Left kidney (tissue), 8 donors: ENCODE data around the gene LCOR. TPM values are rescaled to one million over a fixed set of nuclear protein-coding genes. Genes with fewer than 3 reads are reported as not detected.
"Not testable (repeated sequence)": the region's sequence is repeated elsewhere in the genome, so short reads cannot be mapped to it uniquely, and the experiment has no call there.

Experiments used
- DNase-seq: peaks from one replicate; pipeline ENCODE4 v3.0.0-alpha.2; 2013
- long read RNA-seq, 8 donors: transcript quantifications; one replicate each; lab custom pipeline, GENCODE V29; 2026
- polyA plus RNA-seq: library from polyadenylated mRNA; unstranded; fragments of 120-200 nt; gene quantifications from one replicate; pipeline ENCODE4 v1.2.1, GENCODE V29; 2013; ENCODE audit not compliant: insufficient read length

The LCOR gene
- 35.7 TPM for polyA plus RNA-seq
- long read RNA-seq, donor 1, full-length matches to known transcripts, result 10 of 10 reads
- long read RNA-seq, donor 1, partial matches to known transcripts, result 0 of 10 reads
- long read RNA-seq, donor 1, other reads (novel, unspliced or antisense), result 0 of 10 reads
- long read RNA-seq, donor 2, full-length matches to known transcripts, result 7 of 22 reads
- long read RNA-seq, donor 2, partial matches to known transcripts, result 15 of 22 reads
- long read RNA-seq, donor 2, other reads (novel, unspliced or antisense), result 0 of 22 reads
- long read RNA-seq, donor 3, full-length matches to known transcripts, result 8 of 8 reads
- long read RNA-seq, donor 3, partial matches to known transcripts, result 0 of 8 reads
- long read RNA-seq, donor 3, other reads (novel, unspliced or antisense), result 0 of 8 reads
- long read RNA-seq, donor 4, result 0 reads
- long read RNA-seq, donor 5, full-length matches to known transcripts, result 2 of 2 reads
- long read RNA-seq, donor 5, partial matches to known transcripts, result 0 of 2 reads
- long read RNA-seq, donor 5, other reads (novel, unspliced or antisense), result 0 of 2 reads
- long read RNA-seq, donor 6, full-length matches to known transcripts, result 7 of 7 reads
- long read RNA-seq, donor 6, partial matches to known transcripts, result 0 of 7 reads
- long read RNA-seq, donor 6, other reads (novel, unspliced or antisense), result 0 of 7 reads
- long read RNA-seq, donor 7, full-length matches to known transcripts, result 9 of 9 reads
- long read RNA-seq, donor 7, partial matches to known transcripts, result 0 of 9 reads
- long read RNA-seq, donor 7, other reads (novel, unspliced or antisense), result 0 of 9 reads
- long read RNA-seq, donor 8, full-length matches to known transcripts, result 2 of 2 reads
- long read RNA-seq, donor 8, partial matches to known transcripts, result 0 of 2 reads
- long read RNA-seq, donor 8, other reads (novel, unspliced or antisense), result 0 of 2 reads

DNA sequence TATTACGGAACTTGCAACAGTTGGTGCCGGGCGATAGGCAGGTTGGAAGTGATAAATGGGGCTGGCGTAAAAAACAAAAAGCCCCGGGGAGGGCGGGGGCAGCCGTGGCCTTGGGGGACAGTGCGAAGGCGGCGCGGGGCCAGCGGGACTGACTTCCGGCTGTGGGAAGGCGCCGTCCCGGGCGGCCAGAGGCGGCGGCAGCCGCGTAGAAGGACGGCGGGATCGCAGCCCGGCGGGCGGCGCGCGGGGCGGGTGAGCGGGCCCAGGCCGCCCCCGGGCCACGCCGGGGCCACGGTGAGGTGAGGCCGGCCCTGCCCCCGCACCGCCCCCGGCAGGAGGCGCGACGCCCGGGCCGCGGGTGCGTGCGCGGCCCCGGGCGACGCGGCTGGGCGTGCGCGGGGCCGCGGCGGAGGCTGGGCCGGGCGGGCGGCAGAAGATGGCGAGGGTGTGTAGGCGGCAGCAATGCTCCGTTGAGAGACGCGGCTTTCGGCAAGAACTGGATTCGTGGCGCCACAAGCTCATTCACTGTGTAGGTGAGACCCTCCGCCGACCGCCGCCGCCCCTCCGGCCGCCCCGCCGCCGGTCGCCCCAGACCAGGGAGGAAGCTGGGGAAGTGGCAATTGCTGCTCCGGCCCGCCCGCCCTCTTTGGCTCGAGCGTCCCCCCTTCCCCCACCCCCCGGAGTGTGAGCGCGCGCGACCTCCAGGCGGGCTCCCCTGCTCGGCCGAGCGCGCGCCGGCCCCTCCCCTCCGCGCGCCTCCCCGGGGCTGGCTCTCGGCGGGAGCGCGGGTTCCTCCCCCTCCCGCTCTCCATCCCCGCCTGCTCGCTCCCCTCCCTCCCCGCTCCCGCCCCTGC, at the start of gene LCOR:
LCOR (plus strand) TSS at position 432 of the 854 bp plus-strand sequence. CDS start 116,760 bp downstream, outside the sequence.
- peak; percentile 90 for DNase-seq

DNA sequence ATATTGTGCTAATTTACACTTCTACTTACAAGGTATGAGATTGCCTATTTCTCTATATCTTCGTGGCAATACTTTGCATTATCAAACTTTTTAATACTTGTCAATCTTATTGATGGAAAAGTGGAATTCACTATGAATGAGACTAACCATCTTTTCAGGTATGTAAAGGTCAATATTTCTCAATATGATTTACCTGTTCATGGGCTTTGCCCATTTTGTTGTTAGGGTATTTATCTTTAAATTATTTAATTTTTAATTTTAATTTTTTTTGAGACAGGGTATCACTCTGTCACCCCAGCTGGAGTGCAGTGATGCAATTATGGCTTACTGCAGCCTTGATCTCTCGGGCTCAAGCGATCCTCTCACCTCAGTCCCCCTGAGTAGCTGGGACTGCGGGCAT, 47.8 kb upstream of the LCOR start:
- DNase-seq, result no peak

- DNase-seq, result no peak
Observed at GRCh38 chr10:96789571-96790108, 42.5 kb upstream of the LCOR start.

GRCh38 chr10:96791902-96792301, 40.2 kb upstream of the LCOR start:
- no peak for DNase-seq

DNA sequence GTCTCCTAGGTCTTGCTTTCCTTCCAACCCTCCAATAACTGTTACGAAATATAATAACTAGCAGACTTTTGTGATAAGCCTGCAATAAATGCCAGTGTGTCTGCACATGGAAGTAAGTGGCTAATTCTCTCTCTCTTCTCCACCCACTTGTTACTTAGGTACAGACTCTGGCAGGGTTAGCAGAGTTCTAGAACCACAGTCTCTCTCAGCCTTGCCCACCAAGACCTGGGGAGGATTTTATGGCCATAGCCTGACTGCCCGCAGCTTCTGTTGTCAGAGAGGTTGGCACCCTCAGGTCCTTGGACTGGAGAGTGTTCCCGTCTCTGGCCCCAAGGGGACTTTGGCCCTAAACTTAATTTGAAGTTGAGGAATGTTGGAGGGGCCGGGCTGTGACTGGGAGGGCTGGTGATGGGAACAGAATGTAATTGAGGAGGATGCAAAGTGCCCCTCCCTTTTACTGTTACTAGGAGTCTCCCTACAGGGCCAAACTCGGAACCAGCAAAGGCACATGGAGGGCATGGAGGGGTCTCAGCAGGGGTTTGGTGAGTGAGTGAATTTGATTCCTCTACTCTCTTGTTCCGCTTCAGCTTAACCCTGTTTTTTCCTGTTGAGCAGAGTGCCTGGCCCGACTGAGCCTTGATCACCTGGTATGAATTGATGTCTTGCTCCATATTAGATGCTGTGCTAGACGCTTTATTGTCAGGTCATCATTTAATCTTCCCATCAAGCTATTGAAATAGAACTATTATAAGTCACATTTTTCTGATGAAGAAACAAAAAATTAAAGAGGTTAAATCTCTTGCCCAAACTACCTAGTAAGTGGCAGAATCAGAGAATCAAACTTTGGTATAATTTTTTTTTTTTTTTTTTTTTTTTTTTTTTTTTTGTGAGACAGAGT, 37.0 kb upstream of the LCOR start:
- no peak for DNase-seq

GRCh38 chr10:96797485-96797884, 34.6 kb upstream of the LCOR start:
- no peak for DNase-seq

GRCh38 chr10:96803288-96803664, 28.8 kb upstream of the LCOR start:
- no peak for DNase-seq

GRCh38 chr10:96814264-96814663, 17.8 kb upstream of the LCOR start:
- DNase-seq, result no peak

GRCh38 chr10:96818971-96819370, 13.1 kb upstream of the LCOR start:
- DNase-seq, result not testable (repeated sequence)

GRCh38 chr10:96820765-96821164, 11.3 kb upstream of the LCOR start:
- no peak for DNase-seq

DNA sequence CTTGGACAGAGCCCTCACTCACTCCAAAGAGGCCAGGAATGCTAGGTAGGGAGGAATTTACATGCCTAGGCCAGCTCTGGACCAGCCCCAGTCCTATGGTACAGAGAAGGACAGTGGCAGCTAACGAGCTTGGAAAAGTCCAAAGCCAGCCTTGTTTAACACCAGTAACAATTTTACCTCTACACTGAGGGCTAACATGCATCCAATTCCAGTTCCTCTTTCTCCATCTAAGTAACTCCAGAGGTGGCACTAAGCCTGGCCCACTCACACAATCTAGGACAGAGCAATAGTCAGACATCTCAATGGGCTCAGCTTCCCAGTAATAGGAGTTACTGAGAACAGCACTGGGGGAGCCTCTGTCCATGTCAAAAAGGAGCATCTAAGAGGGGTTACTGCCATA, 5.7 kb upstream of the LCOR start:
- no peak for DNase-seq

GRCh38 chr10:96828609-96829008, 3.5 kb upstream of the LCOR start:
- DNase-seq, result no peak

GRCh38 chr10:96829029-96829773, 2.9 kb upstream of the LCOR start:
- DNase-seq, result no peak

DNA sequence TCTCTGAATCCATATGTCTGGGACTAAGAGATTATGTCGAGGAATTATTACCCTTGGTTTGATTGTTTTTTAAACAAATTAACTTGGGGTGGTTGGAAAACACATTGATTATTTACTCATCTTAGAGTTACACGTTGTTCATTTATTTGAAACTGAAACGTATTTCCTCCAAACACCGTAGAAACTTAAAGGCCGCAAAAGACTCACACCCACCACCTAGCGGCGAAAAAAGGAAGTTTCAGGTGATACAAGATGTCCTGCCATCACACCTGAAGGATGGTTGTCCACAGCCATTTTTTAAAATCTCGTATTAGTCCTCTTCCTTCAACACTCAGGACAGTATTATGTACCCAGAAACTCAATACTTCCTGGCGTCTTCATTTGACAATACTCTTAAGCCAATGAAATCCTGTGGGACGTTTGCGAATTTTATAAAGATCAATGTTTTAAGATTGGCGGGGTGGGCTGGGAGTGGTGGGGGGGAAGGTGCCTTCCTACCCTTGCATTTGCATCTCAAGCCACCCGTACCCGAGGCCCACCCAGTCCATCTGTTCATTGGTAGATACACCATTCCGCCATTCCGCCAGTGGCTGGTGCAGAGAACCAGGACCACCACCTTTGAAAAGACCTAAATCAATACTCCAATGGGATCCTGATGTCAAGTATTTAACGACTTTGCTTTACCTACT, 1.4 kb upstream of the LCOR start:
- DNase-seq, result peak; percentile 85

- DNase-seq, result no peak
Observed at GRCh38 chr10:96831200-96831866, 765 bp upstream of the LCOR start.

- peak; percentile 73 for DNase-seq
Observed at GRCh38 chr10:96832721-96833219, 672 bp downstream of the LCOR start.

GRCh38 chr10:96833220-96834001, 1.3 kb downstream of the LCOR start:
- peak; percentile 38 for DNase-seq

DNA sequence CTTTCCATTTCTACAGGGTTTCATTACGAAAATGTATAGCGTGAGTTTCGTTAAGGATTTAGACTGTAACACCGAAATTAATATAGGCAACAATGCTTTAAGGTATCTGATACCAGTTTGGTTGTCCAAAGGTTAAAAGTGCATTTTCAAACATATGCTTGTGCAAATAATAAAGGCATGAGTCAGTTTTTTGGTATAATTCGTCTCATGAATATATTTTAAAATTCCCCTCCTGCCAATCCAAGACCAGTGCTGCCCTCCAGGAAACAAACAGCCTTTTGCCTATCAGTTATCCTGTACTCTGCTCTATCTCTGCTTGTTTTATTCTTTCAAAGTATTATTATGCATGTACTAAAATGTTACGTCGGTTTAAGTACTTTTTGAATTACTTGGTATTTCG, 2.0 kb downstream of the LCOR start:
- no peak for DNase-seq
